ENCODE data around the gene PLXNA4.

- no peak for TF ChIP-seq POLR2A (IDR thresholded peaks at IDR 0.05)
- TF ChIP-seq, protein P1, sequence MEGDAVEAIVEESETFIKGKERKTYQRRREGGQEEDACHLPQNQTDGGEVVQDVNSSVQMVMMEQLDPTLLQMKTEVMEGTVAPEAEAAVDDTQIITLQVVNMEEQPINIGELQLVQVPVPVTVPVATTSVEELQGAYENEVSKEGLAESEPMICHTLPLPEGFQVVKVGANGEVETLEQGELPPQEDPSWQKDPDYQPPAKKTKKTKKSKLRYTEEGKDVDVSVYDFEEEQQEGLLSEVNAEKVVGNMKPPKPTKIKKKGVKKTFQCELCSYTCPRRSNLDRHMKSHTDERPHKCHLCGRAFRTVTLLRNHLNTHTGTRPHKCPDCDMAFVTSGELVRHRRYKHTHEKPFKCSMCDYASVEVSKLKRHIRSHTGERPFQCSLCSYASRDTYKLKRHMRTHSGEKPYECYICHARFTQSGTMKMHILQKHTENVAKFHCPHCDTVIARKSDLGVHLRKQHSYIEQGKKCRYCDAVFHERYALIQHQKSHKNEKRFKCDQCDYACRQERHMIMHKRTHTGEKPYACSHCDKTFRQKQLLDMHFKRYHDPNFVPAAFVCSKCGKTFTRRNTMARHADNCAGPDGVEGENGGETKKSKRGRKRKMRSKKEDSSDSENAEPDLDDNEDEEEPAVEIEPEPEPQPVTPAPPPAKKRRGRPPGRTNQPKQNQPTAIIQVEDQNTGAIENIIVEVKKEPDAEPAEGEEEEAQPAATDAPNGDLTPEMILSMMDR (IDR thresholded peaks at IDR 0.05), result no peak
Measured at GRCh38 chr7:132328760-132329159, 247.5 kb downstream of the PLXNA4 start.

Data from lower leg skin (tissue), 3 donors.